Gastroesophageal sphincter (tissue), 4 donors: Measurements from ENCODE around the gene MRPL40. TPM values are rescaled to one million over a fixed set of nuclear protein-coding genes. Genes with fewer than 3 reads are reported as not detected.
"Not testable (repeated sequence)": the region's sequence is repeated elsewhere in the genome, so short reads cannot be mapped to it uniquely, and the experiment has no call there.

Source experiments
- ATAC-seq: fragments of 150-250 bp; one replicate; pipeline ENCODE4 v1.9.1; 2016; ENCODE audit warnings: mild to moderate bottlenecking, moderate library complexity
- H3K27ac ChIP-seq, 4 donors: fragments of 200-600 bp; sonication (generic) in 3 of 4; 1 replicate in 3 of 4; 2 replicates in 1 of 4; pipeline ENCODE4 v1.5.1; 2016 to 2019
- H3K27me3 ChIP-seq: fragments of 200-600 bp; sonication (generic); one replicate; pipeline ENCODE4 v1.5.1; 2019
- H3K36me3 ChIP-seq, 2 donors: fragments of 200-600 bp; sonication (generic); one replicate each; pipeline ENCODE4 v1.5.1; 2019; ENCODE audit warnings: control low read depth in 1 of 2
- H3K4me1 ChIP-seq, 3 donors: fragments of 200-600 bp; sonication (generic); 1 replicate in 2 of 3; 2 replicates in 1 of 3; pipeline ENCODE4 v1.5.1; 2016 to 2019; ENCODE audit warnings: control low read depth in 2 of 3
- H3K4me3 ChIP-seq, 2 donors: fragments of 200-600 bp; sonication (generic); one replicate each; pipeline ENCODE4 v1.5.1; 2019; ENCODE audit warnings: mild to moderate bottlenecking in 1 of 2, moderate library complexity in 1 of 2
- H3K9me3 ChIP-seq, 3 donors: fragments of 200-600 bp; sonication (generic); one replicate each; pipeline ENCODE4 v1.5.1; 2017 to 2019; ENCODE audit warnings: control low read depth in 2 of 3
- EP300 ChIP-seq: sonication (generic); formaldehyde crosslinking; IDR thresholded peaks from one replicate; pipeline ENCODE4 v1.6.1; 2017; ENCODE audit warnings: antibody characterized with exemption, mild to moderate bottlenecking
- POLR2A ChIP-seq, 2 donors: fragments of 450-650 bp; IDR thresholded peaks; one replicate each; pipeline ENCODE4 v1.6.1; 2017; ENCODE audit warnings: antibody characterized with exemption in 2 of 2, mild to moderate bottlenecking in 2 of 2, moderate library complexity in 1 of 2
- POLR2AphosphoS5 ChIP-seq: sonication (generic); formaldehyde crosslinking; IDR thresholded peaks from one replicate; pipeline ENCODE4 v1.6.1; 2017; ENCODE audit warnings: antibody characterized with exemption
- WGBS, 2 donors: methylation state at CpG; one replicate each; pipeline ENCODE4 v1.1.5; 2018; ENCODE audit warnings: low coverage in 1 of 2; 5-methylcytosine and 5-hydroxymethylcytosine counted together
- total RNA-seq, 4 donors: library from RNA; depleted of rRNA; stranded (reverse); fragments of >200 nt; gene quantifications; one replicate each; pipeline ENCODE4 v1.1.0, GENCODE V29; 2016
- TF ChIP-seq, protein P1 (sequence below), 4 experiments: fragments of 200-600 bp in 2 of 4; fragments of 450-650 bp in 2 of 4; sonication (generic) in 1 of 4; IDR thresholded peaks; one replicate each; pipeline ENCODE4 v1.5.1; 2017 to 2019; ENCODE audit warnings: antibody characterized with exemption in 4 of 4, mild to moderate bottlenecking in 2 of 4, moderate library complexity in 2 of 4

Gene MRPL40
- total RNA-seq, 4 donors from 2014 or later = 22.8 to 29.1 (median 25.8) TPM

DNA sequence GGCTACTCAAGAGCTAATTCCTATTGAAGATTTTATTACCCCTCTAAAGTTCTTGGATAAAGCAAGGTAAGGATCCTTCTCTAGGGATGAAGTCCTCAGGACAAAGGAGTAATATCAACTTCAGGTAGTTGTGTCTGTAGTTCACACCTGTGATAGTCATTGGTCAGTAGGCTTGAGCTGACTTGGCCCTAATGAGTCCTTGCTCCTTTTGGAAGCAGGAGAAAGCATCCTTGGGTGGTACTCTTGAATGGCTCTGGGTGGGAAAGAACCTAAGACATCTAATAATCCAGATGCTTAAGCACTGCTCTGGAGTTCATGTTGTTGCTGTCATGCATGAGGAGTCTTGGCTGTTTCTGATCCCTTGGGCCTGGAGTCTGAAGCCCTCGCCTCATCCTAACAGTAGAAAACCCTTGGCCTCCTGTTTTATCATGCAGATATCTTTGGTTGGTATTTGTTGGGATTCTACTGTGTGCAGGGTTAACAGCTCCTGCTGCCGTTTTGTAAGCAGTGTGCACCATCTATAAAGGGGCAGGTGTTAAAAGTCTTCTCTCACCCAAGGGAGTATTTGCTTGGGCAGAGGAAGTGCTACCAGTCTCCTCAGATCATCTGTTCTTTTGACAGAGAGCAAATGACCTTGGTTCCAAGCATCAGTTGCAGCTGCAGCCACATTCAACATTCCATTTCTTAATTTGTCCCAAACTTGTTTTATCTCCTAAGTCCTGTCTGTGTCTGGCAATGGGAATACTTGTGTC lies 2.7 kb downstream of the MRPL40 start:
- no peak overlapping the region for H3K4me3 ChIP-seq
- WGBS, 2 donors = 71% methylated on average over 1 of the region's 2 CpGs; no CpG with 5 or more reads in 1 of the 2 donors
- no peaks in the 10 kb centered on the region for H3K27me3 ChIP-seq
- no peak for ATAC-seq
- H3K27ac ChIP-seq = no peak overlapping the region
- no peaks in the 10 kb centered on the region for H3K9me3 ChIP-seq
- no peak for TF ChIP-seq POLR2A (IDR thresholded peaks at IDR 0.05)
- no peak for TF ChIP-seq EP300
- TF ChIP-seq, protein P1, sequence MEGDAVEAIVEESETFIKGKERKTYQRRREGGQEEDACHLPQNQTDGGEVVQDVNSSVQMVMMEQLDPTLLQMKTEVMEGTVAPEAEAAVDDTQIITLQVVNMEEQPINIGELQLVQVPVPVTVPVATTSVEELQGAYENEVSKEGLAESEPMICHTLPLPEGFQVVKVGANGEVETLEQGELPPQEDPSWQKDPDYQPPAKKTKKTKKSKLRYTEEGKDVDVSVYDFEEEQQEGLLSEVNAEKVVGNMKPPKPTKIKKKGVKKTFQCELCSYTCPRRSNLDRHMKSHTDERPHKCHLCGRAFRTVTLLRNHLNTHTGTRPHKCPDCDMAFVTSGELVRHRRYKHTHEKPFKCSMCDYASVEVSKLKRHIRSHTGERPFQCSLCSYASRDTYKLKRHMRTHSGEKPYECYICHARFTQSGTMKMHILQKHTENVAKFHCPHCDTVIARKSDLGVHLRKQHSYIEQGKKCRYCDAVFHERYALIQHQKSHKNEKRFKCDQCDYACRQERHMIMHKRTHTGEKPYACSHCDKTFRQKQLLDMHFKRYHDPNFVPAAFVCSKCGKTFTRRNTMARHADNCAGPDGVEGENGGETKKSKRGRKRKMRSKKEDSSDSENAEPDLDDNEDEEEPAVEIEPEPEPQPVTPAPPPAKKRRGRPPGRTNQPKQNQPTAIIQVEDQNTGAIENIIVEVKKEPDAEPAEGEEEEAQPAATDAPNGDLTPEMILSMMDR (IDR thresholded peaks at IDR 0.05) = no peak
- no peak for TF ChIP-seq POLR2AphosphoS5
- peaks cover 0 to 24% (median 16%) of the 10 kb centered on the region in 3 donors for H3K4me1 ChIP-seq
- peaks cover 0 to 46% of the 10 kb centered on the region in 2 donors for H3K36me3 ChIP-seq

DNA sequence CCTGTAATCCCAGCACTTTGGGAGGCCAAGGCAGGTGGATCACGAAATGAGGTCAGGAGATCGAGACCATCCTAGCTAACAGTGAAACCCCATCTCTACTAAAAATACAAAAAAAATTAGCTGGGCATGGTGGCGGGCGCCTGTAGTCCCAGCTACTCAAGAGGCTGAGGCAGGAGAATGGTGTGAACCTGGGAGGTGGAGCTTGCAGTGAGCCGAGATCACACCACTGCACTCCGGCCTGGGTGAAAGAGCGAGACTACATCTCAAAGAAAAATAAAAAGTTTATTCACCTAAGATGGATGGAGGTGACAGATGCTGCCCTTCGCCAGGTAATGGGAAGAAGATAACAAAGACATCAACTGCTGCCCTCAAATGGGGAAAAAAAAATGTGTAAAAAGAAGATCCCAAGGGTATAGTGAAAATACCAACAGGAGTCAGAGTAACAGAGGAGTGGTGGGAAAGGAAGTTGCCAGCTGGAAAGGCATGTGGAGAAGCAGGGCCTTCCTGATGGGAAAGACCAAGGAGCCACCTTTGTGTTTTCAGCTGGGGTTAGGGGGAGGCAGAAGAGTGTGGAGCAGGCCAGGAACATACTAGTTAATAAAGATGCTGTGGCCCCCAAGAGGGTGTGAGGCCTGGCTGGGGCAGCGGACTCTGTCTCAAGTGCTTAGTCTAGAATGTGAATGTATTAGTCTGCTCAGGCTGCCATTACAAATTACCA lies 4.3 kb downstream of the MRPL40 start:
- ATAC-seq, H3K9me3 ChIP-seq, H3K4me3 ChIP-seq, H3K27me3 ChIP-seq, H3K27ac ChIP-seq: not testable (repeated sequence)
- 70 to 91% methylated on average over 2 to 8 of the region's 9 CpGs for WGBS, 2 donors
- Histone ChIP-seq H3K4me1 (peaks cover 0 to 13% (median 8%) of the 10 kb centered on the region in 3 donors), H3K36me3 (peaks cover 0 to 46% of the 10 kb centered on the region in 2 donors)

DNA sequence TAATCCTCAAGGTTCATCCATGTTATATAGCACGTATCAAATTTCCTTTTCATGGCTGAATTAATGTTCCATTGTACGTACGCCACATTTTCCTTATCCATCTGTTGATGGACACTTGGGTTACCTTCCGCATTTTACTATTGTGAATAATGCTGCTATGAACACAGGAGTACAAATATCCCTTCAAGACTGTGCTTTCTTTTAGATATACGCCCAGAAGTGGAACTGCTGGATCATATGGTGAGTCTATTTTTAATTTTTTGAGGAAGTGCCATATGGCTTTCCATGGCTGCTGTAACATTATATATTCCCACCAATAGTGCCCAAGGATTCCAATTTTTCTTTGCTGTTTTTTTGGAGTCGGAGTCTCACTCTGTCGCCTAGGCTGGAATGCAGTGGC lies 6.0 kb downstream of the MRPL40 start:
- Histone ChIP-seq H3K4me3 (no peak overlapping the region), H3K27ac (no peak overlapping the region), H3K9me3 (no peaks in the 10 kb centered on the region), H3K36me3 (peaks cover 0 to 62% of the 10 kb centered on the region in 2 donors), H3K27me3 (no peaks in the 10 kb centered on the region), H3K4me1 (peaks cover 0 to 6% (median 2%) of the 10 kb centered on the region in 3 donors)
- no peak for TF ChIP-seq POLR2AphosphoS5
- TF ChIP-seq POLR2A (IDR thresholded peaks at IDR 0.05) = no peak
- TF ChIP-seq, protein P1 (IDR thresholded peaks at IDR 0.05) = no peak
- TF ChIP-seq EP300 = no peak
- WGBS, 2 donors = 78 to 81% methylated on average over 7 of the region's 7 CpGs
- no peak for ATAC-seq

DNA sequence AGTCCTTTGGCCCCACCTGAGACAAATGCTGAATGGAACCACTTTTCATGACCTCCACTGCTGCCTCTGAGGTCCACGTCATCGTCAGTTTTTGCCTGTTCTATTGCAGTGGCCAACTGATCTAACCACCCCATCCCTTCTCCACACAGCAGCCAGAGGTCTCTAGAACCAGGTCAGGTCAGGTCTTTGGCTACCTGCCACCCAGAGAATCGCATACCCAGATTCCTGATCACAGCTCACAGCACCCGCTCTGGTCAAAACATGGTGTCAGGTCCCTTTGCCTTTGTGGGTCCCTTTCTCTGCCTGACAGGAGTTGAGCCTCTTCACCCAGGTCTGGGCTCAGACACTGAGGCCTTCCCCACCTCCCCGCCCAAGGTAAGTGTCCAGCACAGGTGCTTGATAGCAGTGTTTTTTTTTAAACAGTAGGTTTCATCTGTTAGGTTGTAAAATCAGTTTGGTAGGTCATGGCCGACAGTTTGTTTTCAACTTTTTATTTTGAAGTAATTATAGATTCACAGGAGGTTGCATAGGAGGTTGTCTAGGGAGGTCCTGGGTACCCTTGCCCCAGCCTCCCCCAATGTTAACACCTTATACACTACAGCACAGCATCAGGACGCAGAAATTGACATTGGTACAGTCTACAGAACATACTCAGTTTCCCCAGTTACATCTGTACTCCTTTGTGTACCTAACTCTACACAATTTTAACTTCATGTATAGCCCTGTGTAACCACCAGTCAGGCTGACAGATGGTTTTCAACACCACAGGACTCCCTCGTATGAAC lies 8.3 kb downstream of the MRPL40 start:
- H3K4me1 ChIP-seq = peaks cover 0 to 8% (median under 1%) of the 10 kb centered on the region in 3 donors
- no peaks in the 10 kb centered on the region for H3K27me3 ChIP-seq
- TF ChIP-seq POLR2AphosphoS5 = no peak
- no peak for TF ChIP-seq POLR2A (IDR thresholded peaks at IDR 0.05)
- no peak for TF ChIP-seq EP300
- TF ChIP-seq, protein P1 (IDR thresholded peaks at IDR 0.05) = no peak
- no peak overlapping the region for H3K4me3 ChIP-seq
- no peak overlapping the region for H3K27ac ChIP-seq
- no peaks in the 10 kb centered on the region for H3K9me3 ChIP-seq
- H3K36me3 ChIP-seq = peaks cover 0 to 62% of the 10 kb centered on the region in 2 donors
- WGBS, 2 donors = 78 to 84% methylated on average over 5 to 6 of the region's 8 CpGs
- ATAC-seq = no peak

DNA sequence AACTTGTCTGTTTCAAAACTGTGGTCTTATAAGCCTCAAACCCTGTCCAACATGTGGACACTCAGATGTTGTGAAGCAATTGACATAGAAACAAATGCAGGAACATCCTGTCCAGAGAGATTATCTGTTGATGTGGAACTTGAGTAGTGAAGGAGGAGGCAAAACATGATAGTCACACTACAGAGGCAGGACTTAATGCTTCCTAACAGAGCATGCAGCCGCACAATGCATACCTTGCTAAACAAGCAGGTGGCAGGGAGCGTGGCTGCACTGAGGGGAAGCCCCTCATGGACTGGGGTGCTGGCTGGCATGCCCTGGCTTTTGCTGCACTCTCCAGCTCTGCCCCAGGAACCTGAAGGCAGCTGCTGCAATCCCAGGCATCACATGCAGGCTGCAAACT lies 9.8 kb downstream of the MRPL40 start:
- Histone ChIP-seq H3K9me3 (no peaks in the 10 kb centered on the region), H3K27me3 (no peaks in the 10 kb centered on the region), H3K36me3 (peaks cover 0 to 46% of the 10 kb centered on the region in 2 donors), H3K27ac (no peak overlapping the region), H3K4me1 (peaks cover 0 to 23% (median 11%) of the 10 kb centered on the region in 3 donors), H3K4me3 (no peak overlapping the region)
- no peak for ATAC-seq
- 88 to 90% methylated on average over 2 of the region's 2 CpGs for WGBS, 2 donors
- TF ChIP-seq EP300 = no peak
- TF ChIP-seq, protein P1 (IDR thresholded peaks at IDR 0.05) = no peak
- TF ChIP-seq POLR2AphosphoS5 = no peak
- TF ChIP-seq POLR2A (IDR thresholded peaks at IDR 0.05) = no peak
